ENCODE results near the gene GDF3.
A peak's percentile ranks its signal among the peaks of the same experiment; 100 is the strongest.

The GDF3 gene

DNA sequence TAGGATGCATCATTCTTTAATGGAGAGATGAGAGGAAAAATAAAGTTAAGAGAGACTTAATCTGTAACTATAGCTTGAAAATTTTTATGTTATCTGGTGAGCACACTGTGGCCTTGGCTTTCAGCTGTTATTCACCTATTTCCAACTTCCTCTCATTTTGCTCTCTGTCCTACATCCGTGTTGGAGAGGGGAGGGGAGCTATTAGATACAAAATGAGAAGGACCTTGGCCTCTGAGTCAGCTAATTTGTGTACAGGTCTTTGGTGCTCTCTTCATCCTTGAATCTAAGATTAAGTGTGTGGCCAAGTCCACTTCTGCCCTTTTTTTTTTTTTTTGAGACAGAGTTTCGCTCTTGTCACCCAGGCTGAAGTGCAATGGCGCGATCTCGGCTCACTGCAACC is 29.0 kb downstream of the GDF3 start:
- no peak for DNase-seq

GRCh38 chr12:7661741-7662140 is 33.8 kb downstream of the GDF3 start:
- DNase-seq: no peak

DNA sequence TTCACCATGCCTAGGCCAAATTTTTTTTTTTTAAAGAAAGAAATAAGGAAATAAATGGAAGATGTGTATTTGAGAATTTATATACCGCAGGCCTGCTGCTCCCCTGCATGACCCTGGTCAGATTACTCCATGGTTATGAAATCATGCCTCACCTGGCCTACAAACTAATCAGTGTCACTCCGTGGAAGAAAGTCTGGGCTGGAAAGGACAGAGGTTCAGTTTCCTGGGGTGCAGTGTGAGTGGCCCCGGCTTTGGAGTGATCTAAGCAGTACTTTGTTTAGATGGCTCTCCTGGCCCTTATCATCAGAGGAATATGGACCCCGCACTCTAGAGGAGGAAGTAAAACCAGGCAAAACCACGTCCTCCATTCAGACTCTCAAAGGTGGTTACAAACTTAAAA is 39.5 kb downstream of the GDF3 start:
- no peak for DNase-seq

- DNase-seq: no peak
Measured at GRCh38 chr12:7650091-7650490, 45.5 kb downstream of the GDF3 start.

DNA sequence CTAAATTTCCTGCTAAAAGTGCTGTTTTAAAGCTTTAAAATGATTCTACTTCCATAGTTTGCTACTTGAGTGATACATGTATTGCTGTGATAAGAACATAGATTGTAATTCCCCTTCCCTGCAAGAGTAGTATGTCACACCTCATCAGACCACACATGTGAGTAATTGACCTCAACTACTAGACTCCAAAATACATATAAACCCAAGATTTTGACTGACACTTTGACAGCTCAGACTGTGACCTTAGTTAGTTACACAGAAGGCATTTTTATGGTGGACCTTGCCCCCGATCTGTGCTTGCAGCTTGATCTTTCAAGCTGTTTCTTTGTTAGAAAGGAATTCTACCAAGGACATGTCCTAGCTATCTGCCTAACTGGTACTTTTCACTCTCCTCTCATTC is 48.5 kb downstream of the GDF3 start:
- DNase-seq: no peak

- no peak for DNase-seq
Measured at GRCh38 chr12:7646178-7646475, 49.4 kb downstream of the GDF3 start.

GRCh38 chr12:7645395-7646177 is 50.0 kb downstream of the GDF3 start:
- DNase-seq: no peak

GRCh38 chr12:7642876-7643309 is 52.7 kb downstream of the GDF3 start:
- DNase-seq: no peak

DNA sequence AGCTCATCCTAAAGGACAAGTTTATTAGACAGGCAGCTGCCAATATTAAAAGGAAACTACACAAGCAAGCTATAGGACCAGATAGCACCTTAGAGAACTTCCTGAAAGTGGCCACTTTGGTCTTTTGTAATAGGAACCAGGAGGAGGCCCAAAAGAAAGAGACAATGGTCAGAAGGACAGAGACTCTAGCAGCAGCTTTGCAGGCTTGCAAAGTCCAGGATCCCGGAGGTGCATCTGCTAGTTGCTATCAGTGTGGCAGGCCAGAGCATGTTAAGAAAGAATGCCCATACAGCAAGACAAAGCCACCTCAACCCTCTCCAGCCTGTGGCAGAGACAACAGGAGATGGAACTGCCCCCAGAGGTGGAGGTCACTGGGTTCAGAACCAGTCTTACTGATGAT is 53.3 kb downstream of the GDF3 start:
- DNase-seq: no peak

- peak; percentile 82 for DNase-seq
Measured at GRCh38 chr12:7640123-7640995, 55.2 kb downstream of the GDF3 start.

All from CD4-positive, alpha-beta T cell treated with Interferon gamma for 1 hour (primary cell).